B cell (primary cell): ENCODE data around the gene ZFP90. TPM values are rescaled to one million over a fixed set of nuclear protein-coding genes. Genes with fewer than 3 reads are reported as not detected.

Source experiments
- ATAC-seq: fragments of 200-7000 bp; cut with Tn5 transposase; one replicate; pipeline ENCODE4 v1.10.0; 2021; ENCODE audit warnings: low read depth, mild to moderate bottlenecking, moderate number of reproducible peaks, moderate library complexity
- CTCF ChIA-PET: fragments of 350-600 bp; sonication (Branson Sonifier 250); formaldehyde crosslinking; loops from one replicate; lab custom pipeline; 2021; ENCODE audit warnings: antibody characterized with exemption, inconsistent platforms; lab: Charles Lee
- POLR2A ChIA-PET: fragments of 350-600 bp; sonication (Branson Sonifier 250); formaldehyde crosslinking; loops from one replicate; lab custom pipeline; 2021; ENCODE audit warnings: antibody characterized with exemption; lab: Charles Lee
- DNase-seq: peaks from one replicate; pipeline ENCODE4 v3.0.0; 2013
- H2AFZ ChIP-seq: 2 replicates; pipeline ENCODE4 v1.6.1; 2012; ENCODE audit warnings: mild to moderate bottlenecking, low read depth, low read length; ENCODE audit not compliant: insufficient read depth, poor library complexity, severe bottlenecking
- H3K27ac ChIP-seq, 2 donors: 1 replicate in 1 of 2; 2 replicates in 1 of 2; pipeline ENCODE4 v1.5.1; 2012 to 2013; ENCODE audit warnings: low read length in 2 of 2, mild to moderate bottlenecking in 2 of 2, moderate library complexity in 1 of 2
- H3K27me3 ChIP-seq, 4 experiments: fragments of 200-600 bp in 1 of 4; sonication (generic) in 1 of 4; replicated peaks in 1 of 4; 1 replicate in 2 of 4; 2 replicates in 2 of 4; pipeline versions ENCODE4 v1.6.1 to v1.7.0; 2013 to 2016; ENCODE audit warnings: low read length in 3 of 4, mild to moderate bottlenecking in 2 of 4, mixed read lengths in 1 of 4, moderate library complexity in 1 of 4; ENCODE audit not compliant: insufficient read depth in 4 of 4, control insufficient read depth in 3 of 4; ENCODE audit errors: control extremely low read depth in 1 of 4
- H3K36me3 ChIP-seq, 2 experiments: replicated peaks in 1 of 2; 1 replicate in 1 of 2; 2 replicates in 1 of 2; pipeline versions ENCODE4 v1.6.1 to v1.7.1; 2013; ENCODE audit warnings: low read length in 1 of 2; ENCODE audit not compliant: insufficient read depth in 2 of 2, control insufficient read depth in 1 of 2; ENCODE audit errors: control extremely low read depth in 1 of 2, extremely low read depth in 1 of 2
- H3K4me1 ChIP-seq, 2 donors: fragments of 200-600 bp in 1 of 2; sonication (generic) in 1 of 2; 1 replicate in 1 of 2; 2 replicates in 1 of 2; pipeline versions ENCODE4 v1.5.1 to v1.6.1; 2013 to 2017; ENCODE audit warnings: low read length in 2 of 2; ENCODE audit not compliant: control insufficient read depth in 2 of 2, insufficient read depth in 2 of 2
- H3K4me2 ChIP-seq: replicated peaks from 2 replicates; pipeline ENCODE3; 2012; ENCODE audit warnings: mild to moderate bottlenecking, low read depth, low read length; ENCODE audit not compliant: poor library complexity, severe bottlenecking
- H3K4me3 ChIP-seq, 5 experiments: fragments of 200-600 bp in 1 of 5; sonication (generic) in 1 of 5; 1 replicate in 3 of 5; 2 replicates in 2 of 5; pipeline versions ENCODE4 v1.5.1 to v1.7.0; 2011 to 2016; ENCODE audit warnings: low read length in 4 of 5, mild to moderate bottlenecking in 4 of 5, low read depth in 2 of 5, control low read depth in 1 of 5, moderate library complexity in 1 of 5; ENCODE audit not compliant: insufficient read depth in 1 of 5; ENCODE audit errors: control extremely low read depth in 1 of 5, extremely low read depth in 1 of 5
- H3K79me2 ChIP-seq: fragments of 200-600 bp; sonication (generic); one replicate; pipeline ENCODE4 v1.6.0; 2016; ENCODE audit warnings: low read length; ENCODE audit not compliant: control insufficient read depth, insufficient read depth
- H3K9ac ChIP-seq: fragments of 200-600 bp; sonication (generic); 2 replicates; pipeline ENCODE4 v1.6.1; 2017; ENCODE audit warnings: mild to moderate bottlenecking, low read length, moderate library complexity
- H3K9me3 ChIP-seq, 3 donors: one replicate each; pipeline versions ENCODE4 v1.6.1 to v1.7.1; 2013; ENCODE audit warnings: low read length in 2 of 3; ENCODE audit not compliant: control insufficient read depth in 2 of 3, insufficient read depth in 1 of 3; ENCODE audit errors: control extremely low read depth in 1 of 3
- H4K20me1 ChIP-seq: 2 replicates; pipeline ENCODE4 v1.6.0; 2012; ENCODE audit warnings: mild to moderate bottlenecking, low read length; ENCODE audit not compliant: insufficient read depth, control insufficient read depth, poor library complexity, severe bottlenecking
- H3K27ac Mint-ChIP-seq: one replicate; pipeline ENCODE4 v1.8.0; 2021; ENCODE audit warnings: mixed read lengths
- H3K27me3 Mint-ChIP-seq: one replicate; pipeline ENCODE4 v1.8.0; 2021; ENCODE audit warnings: mixed read lengths
- H3K4me1 Mint-ChIP-seq: one replicate; pipeline ENCODE4 v1.8.0; 2021; ENCODE audit warnings: mixed read lengths
- H3K4me3 Mint-ChIP-seq: one replicate; pipeline ENCODE4 v1.8.0; 2021; ENCODE audit warnings: mixed read lengths
- H3K9me3 Mint-ChIP-seq: one replicate; pipeline ENCODE4 v1.8.0; 2022; ENCODE audit warnings: mixed read lengths; ENCODE audit not compliant: insufficient read depth
- EZH2 ChIP-seq: IDR thresholded peaks from 2 replicates; pipeline ENCODE4 v1.6.1; 2012; ENCODE audit warnings: borderline replicate concordance, low read depth, mild to moderate bottlenecking, moderate library complexity, low read length; ENCODE audit not compliant: insufficient read depth, poor library complexity, severe bottlenecking
- WGBS: methylation state at CpG from one replicate; pipeline ENCODE4 v1.1.5; 2013; ENCODE audit warnings: missing lambda C conversion rate; ENCODE audit not compliant: insufficient coverage; 5-methylcytosine and 5-hydroxymethylcytosine counted together
- intact Hi-C: fragments of 100-400 bp; cut with micrococcal nuclease; formaldehyde crosslinking; loops from one replicate; pipeline ENCODE4 v1.10.0; 2022
- polyA plus RNA-seq: library from polyadenylated mRNA; depleted of rRNA; stranded (reverse); fragments of >200 nt; gene quantifications from 2 replicates; pipeline ENCODE4 v1.2.3, GENCODE V29; 2012
- total RNA-seq, 2 donors: library from RNA; stranded (reverse); fragments of 120-200 nt in 1 of 2; gene quantifications; 1 replicate in 1 of 2; 2 replicates in 1 of 2; pipeline versions ENCODE4 v1.2.3 to v1.2.4, GENCODE V29; 2013 to 2022
- TF ChIP-seq, protein P1 (sequence below): fragments of 200-600 bp; IDR thresholded peaks from one replicate; pipeline ENCODE4 v1.8.0; 2022; ENCODE audit warnings: antibody characterized with exemption, mild to moderate bottlenecking

ZFP90 gene
- total and polyA plus RNA-seq, 2 donors (not counting 1 experiment from before 2014, with no cell fraction given): 16.5 to 30.7 TPM

- WGBS: 85% methylated on average over 6 of the region's 7 CpGs
- CTCF ChIA-PET: no interaction called here
Measured at GRCh38 chr16:68607443-68607842, 68.4 kb downstream of the ZFP90 start.

DNA sequence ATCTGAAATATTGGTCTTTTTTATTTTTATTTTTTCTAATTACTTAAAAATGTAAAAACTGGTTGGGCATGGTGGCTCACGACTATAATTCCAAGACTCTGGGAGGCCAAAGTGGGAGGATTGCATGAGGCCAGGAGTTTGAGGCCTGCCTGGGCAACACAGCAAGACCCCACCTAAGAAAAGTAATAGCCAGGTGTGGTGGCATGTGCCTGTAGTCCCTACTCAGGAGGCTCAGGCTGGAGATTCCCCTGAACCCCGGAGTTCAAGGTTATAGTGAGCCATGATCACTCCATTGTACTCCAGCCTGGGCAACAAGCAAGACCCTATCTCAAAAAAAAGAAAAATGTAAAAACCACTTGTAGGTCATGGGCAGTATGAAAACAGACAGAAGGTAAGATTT is 69.2 kb downstream of the ZFP90 start:
- TF ChIP-seq, protein P1, sequence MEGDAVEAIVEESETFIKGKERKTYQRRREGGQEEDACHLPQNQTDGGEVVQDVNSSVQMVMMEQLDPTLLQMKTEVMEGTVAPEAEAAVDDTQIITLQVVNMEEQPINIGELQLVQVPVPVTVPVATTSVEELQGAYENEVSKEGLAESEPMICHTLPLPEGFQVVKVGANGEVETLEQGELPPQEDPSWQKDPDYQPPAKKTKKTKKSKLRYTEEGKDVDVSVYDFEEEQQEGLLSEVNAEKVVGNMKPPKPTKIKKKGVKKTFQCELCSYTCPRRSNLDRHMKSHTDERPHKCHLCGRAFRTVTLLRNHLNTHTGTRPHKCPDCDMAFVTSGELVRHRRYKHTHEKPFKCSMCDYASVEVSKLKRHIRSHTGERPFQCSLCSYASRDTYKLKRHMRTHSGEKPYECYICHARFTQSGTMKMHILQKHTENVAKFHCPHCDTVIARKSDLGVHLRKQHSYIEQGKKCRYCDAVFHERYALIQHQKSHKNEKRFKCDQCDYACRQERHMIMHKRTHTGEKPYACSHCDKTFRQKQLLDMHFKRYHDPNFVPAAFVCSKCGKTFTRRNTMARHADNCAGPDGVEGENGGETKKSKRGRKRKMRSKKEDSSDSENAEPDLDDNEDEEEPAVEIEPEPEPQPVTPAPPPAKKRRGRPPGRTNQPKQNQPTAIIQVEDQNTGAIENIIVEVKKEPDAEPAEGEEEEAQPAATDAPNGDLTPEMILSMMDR: no peak
- no peak for TF ChIP-seq EZH2
- Mint-ChIP-seq H3K4me1 (no peaks in the 10 kb centered on the region), H3K27me3 (peaks cover 3% of the 10 kb centered on the region), H3K27ac (no peak overlapping the region), H3K4me3 (no peak overlapping the region), H3K9me3 (peaks cover 3% of the 10 kb centered on the region)
- Histone ChIP-seq H2AFZ (no peak overlapping the region), H3K9ac (no peak overlapping the region), H3K36me3 (no peaks in the 10 kb centered on the region), H3K27me3 (no peaks in the 10 kb centered on the region), H3K79me2 (no peaks in the 10 kb centered on the region), H3K4me3 (no peak overlapping the region), H3K9me3 (peaks cover 0 to under 1% (median 0%) of the 10 kb centered on the region in 3 donors), H3K4me1 (no peaks in the 10 kb centered on the region), H3K27ac (no peak overlapping the region), H4K20me1 (no peaks in the 10 kb centered on the region), H3K4me2 (no peak overlapping the region)
- POLR2A ChIA-PET: no interaction called here
- CTCF ChIA-PET: no interaction called here
- intact Hi-C loops: no loop called here
- no peak for DNase-seq
- ATAC-seq: no peak
- WGBS: no CpG with 5 or more reads among the region's 2 CpGs

More at GRCh38 chr16:68607443-68607842, 68.4 kb downstream of the ZFP90 start:
- H3K4me1 Mint-ChIP-seq: no peaks in the 10 kb centered on the region
- H3K9me3 Mint-ChIP-seq: peaks cover under 1% of the 10 kb centered on the region
- no peak for ATAC-seq
- H3K27me3 Mint-ChIP-seq: peaks cover 3% of the 10 kb centered on the region
- Histone ChIP-seq H3K9ac (no peak overlapping the region), H3K4me2 (no peak overlapping the region), H3K27me3 (no peaks in the 10 kb centered on the region), H2AFZ (no peak overlapping the region), H3K36me3 (no peaks in the 10 kb centered on the region), H3K27ac (no peak overlapping the region), H3K4me1 (no peaks in the 10 kb centered on the region), H3K4me3 (no peak overlapping the region), H3K9me3 (no peaks in the 10 kb centered on the region), H4K20me1 (no peaks in the 10 kb centered on the region), H3K79me2 (no peaks in the 10 kb centered on the region)
- intact Hi-C loops: no loop called here
- no peak overlapping the region for H3K4me3 Mint-ChIP-seq
- TF ChIP-seq, protein P1: no peak
- no peak for TF ChIP-seq EZH2
- no peak overlapping the region for H3K27ac Mint-ChIP-seq
- no peak for DNase-seq
- POLR2A ChIA-PET: no interaction called here
